ENCODE data around the gene WDR59.
"Not testable (repeated sequence)": the region's sequence is repeated elsewhere in the genome, so short reads cannot be mapped to it uniquely, and the experiment has no call there.

Gene WDR59, protein sequence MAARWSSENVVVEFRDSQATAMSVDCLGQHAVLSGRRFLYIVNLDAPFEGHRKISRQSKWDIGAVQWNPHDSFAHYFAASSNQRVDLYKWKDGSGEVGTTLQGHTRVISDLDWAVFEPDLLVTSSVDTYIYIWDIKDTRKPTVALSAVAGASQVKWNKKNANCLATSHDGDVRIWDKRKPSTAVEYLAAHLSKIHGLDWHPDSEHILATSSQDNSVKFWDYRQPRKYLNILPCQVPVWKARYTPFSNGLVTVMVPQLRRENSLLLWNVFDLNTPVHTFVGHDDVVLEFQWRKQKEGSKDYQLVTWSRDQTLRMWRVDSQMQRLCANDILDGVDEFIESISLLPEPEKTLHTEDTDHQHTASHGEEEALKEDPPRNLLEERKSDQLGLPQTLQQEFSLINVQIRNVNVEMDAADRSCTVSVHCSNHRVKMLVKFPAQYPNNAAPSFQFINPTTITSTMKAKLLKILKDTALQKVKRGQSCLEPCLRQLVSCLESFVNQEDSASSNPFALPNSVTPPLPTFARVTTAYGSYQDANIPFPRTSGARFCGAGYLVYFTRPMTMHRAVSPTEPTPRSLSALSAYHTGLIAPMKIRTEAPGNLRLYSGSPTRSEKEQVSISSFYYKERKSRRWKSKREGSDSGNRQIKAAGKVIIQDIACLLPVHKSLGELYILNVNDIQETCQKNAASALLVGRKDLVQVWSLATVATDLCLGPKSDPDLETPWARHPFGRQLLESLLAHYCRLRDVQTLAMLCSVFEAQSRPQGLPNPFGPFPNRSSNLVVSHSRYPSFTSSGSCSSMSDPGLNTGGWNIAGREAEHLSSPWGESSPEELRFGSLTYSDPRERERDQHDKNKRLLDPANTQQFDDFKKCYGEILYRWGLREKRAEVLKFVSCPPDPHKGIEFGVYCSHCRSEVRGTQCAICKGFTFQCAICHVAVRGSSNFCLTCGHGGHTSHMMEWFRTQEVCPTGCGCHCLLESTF

DNA sequence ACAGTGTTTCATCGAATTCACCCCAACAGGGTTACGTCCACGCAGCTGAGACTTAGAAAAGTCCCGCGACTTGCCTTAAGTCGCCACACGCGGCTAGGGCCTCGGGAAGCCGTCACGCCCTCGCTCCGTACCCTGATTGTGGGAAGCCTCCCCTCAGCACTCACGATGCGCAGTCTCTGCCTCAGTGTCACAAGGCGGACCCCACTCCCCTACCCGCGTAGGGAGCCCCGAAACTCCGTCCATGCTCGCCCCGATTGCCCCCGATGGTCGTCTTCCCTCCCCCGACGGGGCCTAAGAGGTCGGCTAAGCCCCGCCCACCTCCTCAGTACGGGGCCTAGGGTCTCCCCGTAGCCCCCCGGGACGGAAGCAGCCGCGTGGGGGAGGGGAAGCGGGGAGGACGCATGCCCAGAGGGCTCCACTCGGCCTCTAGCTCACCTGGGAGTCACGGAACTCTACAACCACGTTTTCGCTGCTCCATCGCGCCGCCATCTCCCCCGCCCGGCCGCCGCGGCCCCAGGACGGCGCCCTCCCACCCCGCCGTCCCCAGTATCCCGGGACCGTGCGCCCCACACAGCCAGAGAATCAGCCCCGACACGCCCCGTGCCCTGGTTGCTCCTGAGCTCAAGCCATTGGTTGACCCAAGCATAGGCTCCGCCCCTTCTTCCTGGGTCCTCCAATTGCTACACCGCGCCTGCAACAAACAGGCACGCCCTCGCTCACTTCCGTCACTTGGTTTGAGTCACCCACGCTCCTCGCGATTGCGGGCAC is at the start of gene WDR59:
WDR59 (minus strand) TSS at position 595 of the 768 bp plus-strand sequence; CDS start at position 489, 106 bp downstream.
- peak; percentile 100 for DNase-seq (ENCODE audit: low read depth)

DNA sequence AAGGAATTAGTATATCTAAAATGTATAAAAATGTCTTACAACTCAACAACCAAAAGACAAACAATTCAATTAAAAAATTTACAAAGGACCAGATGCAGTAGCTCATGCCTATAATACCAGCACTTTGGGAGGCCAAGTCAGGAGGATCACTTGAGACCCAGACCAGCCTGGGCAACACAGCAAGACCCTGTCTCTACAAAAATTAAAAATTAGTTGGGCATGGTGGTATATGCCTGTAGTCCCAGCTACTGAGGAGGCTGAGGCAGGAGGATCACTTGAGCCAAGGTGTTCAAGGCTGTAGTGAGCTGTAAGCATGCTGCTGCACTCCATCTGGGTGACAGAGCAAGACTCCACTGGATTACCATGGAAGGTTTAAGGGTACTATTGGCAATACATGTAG is 47.7 kb upstream of the WDR59 start:
- DNase-seq (ENCODE audit: low read depth), result no peak

DNA sequence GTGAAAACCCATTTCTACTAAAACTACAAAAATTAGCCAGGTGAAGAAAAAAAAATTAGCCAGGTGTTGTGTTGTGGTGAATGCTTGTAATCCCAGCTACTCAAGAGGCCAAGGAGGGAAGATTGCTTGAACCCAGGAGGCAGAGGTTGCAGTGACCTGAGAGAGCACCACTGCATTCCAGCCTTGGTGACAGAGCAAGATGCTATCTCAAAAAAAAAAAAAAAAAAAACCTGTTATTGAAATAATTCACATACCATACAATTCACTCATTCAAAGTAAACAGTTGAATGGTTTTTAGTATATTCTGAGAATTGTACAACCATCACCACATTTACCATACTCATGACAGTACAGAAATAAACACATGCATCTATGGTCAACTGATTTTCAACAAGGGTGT is 44.9 kb upstream of the WDR59 start:
- DNase-seq (ENCODE audit: low read depth), result peak; percentile 88

DNA sequence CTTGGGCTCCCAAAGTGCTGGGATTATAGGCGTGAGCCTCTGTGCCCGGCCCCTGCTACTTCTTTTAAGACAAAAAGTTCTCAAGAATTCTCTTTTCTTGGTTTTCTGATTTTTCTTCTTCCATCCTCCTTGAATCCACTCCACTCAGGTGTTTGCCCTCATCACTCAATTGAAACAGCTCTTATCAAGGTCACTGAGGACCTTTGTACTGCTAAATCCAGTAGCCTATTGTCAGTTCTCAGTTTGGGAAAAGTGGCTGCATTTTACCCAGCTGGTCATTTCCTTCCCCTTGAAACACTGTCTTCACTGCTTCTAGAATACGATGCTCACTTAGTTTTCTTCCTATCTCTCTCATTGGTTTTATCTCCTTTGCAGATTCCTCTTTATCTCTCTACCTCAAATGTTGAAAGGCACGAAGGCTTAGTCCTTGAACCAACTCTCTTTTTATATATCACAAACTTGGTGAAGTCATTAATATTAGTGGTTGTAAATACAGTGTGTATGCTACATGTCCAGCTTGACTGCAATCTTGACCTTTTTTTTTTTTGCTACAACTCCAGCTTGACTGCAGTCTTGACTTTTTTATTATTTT is 43.7 kb upstream of the WDR59 start:
- DNase-seq (ENCODE audit: low read depth), result no peak

DNA sequence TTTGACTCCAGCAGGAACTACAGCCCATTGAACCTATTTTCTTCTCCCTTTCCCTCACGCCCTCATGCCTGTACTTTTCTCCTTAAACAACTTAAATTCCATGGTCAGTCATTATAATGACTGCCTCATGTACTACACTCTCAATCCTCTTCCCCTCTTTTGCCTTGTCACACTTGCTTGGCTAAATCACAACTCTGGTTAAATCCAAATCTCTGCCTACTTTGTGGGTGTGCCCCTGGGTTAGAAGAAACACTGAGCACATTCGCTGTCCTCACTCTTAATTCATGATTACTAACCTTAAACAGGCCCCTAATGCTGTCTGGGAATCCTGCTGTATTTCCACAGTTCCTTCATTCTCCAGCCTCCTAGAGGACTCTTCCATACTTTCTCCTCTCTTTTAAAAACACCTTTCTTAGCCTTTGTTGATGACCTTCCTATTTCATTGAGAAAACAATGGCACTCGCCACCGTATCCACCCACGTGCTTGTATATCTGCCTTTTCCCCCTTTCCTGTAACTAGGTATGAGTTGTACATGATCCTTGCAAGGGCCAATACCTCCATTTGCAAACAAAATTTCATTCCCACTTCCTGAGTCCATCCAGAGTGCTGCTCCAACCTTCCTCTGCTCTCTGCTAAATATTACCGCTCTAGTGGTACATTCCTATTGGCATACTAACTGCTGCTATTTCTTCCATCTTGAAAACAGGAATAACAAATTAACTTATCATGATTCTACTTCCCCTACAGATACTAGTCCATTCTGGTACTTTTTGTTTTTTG is 42.8 kb upstream of the WDR59 start:
- peak; percentile 22 for DNase-seq (ENCODE audit: low read depth)

DNA sequence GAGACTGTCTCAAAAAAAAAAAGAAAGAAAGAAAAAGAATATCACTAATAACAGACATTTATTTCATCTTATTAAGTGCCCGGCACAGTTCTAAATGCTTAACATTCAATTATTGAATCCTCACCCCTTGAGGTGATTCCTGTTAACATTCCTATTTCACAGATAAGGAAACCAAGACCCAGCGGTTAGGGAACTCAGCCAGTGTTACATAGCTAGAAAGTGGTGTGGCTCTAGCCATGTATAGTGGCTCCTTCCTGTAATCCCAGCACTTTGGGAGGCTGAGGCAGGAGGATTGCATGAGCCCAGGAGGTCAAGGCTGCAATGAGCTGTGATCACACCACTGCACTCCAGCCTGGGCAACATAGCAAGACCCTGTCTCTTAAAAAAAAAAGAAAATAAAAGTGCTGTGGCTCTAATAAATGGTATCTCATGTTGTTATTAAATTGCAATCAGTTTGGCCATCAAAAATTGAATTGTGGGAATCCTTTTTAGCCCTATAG is 42.0 kb upstream of the WDR59 start:
- no peak for DNase-seq (ENCODE audit: low read depth)

DNA sequence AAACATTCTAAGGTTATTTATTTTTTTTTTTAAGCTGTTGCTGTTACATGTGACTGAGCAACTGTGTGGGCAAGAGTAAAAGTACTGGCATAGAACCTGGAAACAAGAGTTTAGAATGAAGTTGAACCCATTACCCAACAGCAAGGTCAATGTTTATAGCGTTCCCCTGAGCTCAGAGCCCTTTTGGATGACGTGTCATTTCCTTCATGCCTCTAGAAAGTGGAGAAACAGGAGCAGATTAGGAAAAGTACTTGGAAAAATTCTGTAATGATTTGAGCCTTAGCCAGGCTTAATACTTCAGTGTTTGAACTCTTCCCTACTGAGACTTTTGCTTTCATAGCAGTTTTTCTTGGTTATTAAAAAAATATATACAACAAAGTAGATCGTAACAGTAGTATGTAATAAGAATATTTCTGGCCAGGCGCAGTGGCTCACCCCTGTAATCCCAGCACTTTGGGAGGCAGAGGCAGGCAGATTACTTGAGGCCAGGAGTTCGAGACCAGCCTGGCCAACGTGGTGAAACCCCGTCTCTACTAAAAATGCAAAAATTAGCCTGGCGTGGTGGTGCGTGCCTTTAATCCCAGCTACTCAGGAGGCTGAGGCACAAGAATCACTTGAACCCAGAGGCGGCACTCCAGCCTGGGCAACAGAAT is 41.4 kb upstream of the WDR59 start:
- peak; percentile 84 for DNase-seq (ENCODE audit: low read depth)

DNA sequence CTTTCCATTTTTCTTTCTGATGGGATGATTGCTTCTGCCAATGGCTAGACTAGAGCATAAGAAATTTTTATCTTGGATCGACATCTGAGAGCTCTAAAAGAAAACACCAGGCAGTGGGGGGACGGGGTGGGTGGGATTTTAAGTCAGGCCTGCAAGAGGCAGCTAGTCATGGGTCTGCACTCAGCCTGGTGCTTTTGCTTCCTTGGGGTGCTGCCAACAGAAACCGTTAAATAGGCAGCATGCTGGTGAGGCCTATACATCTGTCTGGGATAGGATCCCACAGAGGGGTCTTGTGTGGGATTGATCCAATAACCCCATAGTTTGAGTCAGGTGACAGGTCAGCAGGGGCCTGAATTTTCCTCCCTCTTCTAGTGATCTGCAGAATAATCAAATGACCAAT is 40.8 kb upstream of the WDR59 start:
- DNase-seq (ENCODE audit: low read depth), result peak; percentile 43

DNA sequence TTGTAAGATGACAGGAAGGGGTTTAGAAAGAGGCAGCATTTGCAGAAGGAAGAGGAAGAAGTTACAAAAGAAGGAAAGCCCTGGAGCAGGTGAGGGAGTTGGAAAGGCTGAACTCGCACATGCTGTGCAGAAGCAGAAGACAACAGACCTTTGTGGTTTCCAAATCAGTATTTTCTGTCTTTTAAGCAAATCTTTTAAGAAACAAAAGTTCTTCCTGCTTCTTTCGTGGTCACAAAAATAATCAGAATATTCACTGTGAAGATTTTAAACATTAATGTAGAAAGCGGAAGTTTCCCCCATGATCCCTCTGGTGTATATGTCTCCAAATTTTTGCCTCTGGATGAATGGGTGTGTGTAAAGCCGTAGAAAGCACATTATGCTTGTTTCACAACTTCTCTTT is 39.7 kb upstream of the WDR59 start:
- DNase-seq (ENCODE audit: low read depth), result no peak

DNA sequence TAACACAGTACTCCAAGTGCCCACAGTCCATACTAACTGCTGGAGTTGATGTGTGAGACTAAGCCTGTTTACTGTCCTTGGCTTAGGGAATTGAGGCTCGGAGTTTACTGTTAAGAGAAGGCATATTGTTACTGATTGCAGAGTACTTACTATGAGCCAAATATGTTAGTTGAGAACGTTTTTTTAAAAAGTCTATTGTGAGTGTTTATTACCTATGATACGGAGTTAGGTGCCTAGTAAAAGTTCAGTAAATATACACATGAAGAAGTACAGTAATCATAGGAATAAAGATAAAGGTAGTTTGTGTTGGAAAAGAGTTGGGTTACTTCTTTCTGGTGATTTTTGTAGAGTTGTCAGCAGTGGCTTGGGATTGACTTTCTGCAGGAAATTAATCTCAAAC is 39.3 kb upstream of the WDR59 start:
- no peak for DNase-seq (ENCODE audit: low read depth)

DNA sequence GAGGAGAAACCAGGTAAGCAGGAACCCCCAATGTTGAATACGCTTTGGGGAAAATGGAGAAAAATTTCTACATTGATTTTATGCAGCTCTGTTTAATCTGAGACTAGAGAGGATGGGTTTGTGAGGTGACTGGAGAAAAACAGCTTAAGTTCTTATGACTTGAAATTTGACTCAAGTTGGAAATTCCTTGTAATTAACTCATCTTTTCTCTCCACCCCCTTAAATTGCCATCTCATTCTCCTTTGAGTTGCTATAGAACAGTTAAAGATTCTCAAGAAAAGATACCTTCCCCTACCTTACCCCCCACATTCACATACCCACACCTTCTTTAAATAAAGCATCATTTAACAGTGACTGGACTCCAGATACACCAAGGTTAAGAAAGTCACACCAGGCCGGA is 38.1 kb upstream of the WDR59 start:
- peak; percentile 60 for DNase-seq (ENCODE audit: low read depth)

DNA sequence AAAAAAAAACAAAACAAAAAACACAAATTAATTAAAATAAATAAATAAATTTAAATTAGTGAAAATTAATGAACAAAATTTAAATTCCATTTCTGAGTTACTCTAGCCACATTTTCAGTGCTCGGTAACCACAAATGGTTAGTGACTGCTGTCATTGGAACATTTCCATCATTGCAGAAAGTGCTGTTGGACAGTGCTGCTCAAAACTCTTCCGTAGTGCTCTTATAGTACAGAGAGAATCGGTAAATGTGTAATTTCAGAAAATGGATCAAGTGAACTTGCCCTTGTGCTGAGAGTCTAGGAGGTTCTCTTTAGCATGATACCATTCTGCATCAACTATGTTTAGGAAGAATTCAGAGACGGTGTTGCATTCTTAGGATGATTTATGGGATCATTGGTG is 37.6 kb upstream of the WDR59 start:
- DNase-seq (ENCODE audit: low read depth), result no peak

DNA sequence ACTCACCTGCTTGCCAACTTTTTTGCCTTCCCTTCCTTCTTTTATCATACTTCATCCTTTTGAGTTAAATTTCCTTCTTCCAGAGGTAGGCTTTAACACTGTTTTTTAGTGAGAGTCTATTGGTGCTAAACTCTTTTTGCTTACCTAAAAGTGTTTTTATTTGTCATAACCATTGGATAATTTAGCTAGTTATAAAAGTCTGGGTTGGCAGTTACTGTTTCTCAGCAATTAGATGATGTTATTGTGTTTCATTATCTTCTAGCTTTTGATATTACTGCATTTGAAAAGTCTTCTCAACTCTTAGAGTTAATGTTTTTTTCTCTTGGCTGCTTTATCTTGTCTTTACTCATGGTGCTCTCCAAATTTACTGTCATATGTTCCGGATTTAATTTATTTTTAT is 36.5 kb upstream of the WDR59 start:
- no peak for DNase-seq (ENCODE audit: low read depth)

DNA sequence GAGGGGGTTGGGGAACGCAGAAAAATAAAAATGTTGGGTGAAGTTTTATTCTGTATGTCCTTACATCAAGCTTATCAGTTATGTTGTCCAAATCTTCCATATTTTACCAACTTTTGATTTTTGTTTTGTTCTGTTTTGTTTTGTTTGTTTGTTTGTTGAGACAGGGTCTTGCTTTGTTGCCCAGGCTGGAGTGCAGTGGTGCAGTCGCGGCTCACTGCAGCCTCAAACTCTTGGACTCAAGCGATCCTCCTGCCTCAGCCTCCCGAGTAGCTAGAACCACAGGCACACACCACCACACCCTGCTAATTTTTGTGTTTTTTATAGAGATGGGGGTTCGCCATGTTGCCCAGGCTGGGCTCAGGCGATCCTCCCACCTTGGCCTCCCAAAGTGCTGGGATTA is 34.7 kb upstream of the WDR59 start:
- DNase-seq (ENCODE audit: low read depth), result no peak

DNA sequence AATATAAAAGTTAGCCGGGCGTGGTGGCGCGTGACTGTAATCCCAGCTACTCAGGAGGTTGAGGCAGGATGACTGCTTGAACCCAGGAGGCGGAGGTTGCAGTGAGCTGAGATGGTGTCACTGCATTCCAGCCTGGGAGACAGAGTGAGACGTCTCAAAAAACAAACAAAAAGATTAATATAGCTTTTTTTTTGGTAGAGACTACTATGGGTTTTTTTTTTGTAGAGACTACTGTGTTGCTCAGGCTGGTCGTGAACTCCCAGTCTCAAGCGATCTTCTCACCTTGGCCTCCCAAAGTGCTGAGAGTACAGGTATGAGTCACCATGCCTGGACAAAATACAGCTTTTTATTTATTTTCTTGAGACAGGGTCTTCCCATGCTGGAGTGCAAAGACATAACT is 34.1 kb upstream of the WDR59 start:
- peak; percentile 30 for DNase-seq (ENCODE audit: low read depth)

DNA sequence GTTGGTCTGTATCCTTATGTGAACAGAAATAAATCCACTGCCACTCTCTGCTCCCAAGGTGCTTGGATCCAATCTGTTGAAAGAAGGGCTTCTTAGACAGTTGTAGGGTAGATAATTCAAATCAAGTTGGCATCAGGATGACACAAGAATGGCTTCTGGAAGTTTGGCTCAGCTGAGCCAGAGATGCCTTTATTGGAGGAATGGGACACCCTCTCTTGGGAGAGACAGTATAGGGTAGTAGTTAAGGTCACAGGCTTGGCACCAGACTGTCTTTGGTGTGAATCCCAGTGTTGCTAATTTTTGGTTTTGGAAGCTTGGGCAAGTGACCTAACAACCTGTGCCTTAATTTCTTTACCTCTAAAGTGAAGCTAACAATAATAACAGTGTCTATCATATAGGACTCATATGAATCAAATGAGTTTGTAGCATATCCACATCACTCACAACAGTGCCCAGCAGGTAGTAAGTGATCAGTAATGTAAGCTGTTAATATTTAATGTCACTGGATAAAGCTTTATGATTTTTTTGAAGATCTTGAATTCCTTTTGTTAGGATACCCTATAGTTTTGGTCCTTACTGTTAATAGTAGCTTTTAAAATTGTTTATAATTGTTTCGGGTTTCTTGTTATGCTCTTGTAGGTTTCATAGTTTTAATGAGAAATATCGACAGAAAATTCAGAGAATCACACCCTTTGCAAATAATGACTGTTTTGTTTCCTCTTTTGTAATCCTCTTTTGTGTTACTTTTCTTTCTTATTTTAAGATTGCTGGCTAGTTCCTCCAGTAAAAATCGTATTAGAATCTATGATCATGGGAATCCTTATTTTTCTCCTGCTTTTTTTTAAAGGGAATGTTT is 33.0 kb upstream of the WDR59 start:
- no peak for DNase-seq (ENCODE audit: low read depth)

DNA sequence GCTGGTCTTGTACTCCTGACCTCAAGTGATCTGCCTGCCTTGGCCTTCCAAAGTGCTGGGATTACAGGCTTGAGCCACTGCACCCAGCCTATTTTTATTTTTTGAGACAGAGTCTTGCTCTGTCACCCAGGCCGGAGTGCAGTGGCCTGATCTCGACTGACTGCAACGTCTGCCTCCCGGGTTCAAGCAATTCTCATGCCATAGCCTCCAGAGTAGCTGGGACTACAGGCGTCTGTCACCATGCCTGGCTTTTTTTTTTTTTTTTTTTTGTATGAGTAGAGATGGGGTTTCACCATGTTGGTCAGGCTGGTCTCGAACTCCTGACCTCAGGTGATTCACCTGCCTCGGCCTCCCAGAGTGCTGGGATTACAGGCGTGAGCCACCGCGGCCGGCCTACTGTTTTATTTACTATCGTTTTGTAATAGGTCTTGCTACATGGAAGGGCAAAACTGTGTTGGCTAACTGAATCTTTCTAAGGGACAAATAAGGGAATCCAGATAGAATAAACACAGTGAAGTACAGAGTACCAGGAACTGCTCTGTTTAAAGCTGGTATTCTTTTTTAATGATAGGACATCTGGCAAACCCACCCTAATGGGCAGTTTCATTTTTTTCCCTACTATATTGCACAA is 31.6 kb upstream of the WDR59 start:
- not testable (repeated sequence) for DNase-seq (ENCODE audit: low read depth)

DNA sequence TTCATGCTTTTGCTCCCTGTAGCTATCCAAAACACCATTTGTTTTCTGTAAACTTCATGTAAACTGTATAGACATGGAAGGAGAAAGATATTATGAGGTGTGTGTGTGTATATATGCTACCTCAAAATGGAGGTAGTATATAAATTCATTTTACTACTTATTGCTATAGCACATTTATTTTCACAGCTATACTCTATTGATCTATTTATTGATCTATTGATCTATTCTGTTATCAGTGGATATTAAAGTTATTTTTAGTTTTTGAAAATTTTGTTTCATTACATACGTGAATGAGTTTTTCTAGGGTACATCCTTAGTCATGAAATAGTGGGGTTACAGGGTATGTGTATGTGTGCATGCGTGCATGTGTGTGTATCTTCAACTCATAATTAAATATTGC is 29.4 kb upstream of the WDR59 start:
- no peak for DNase-seq (ENCODE audit: low read depth)

DNA sequence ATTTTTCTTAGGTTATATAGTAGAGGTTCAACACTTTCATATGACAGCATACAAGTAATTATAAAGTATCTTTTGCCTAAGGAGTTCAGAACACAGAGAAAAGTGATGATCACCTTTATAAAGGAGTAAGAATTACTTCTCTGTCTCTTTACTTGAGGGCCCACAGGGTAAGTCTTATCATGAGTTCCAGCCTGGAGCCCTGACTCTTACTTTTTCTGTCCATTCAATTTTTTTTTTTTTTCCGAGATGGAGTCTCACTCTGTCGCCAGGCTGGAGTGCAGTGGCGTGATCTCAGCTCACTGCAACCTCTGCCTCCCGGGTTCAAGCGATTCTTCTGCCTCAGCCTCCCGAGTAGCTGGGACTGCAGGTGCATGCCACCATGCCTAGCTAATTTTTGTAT is 28.2 kb upstream of the WDR59 start:
- DNase-seq (ENCODE audit: low read depth), result not testable (repeated sequence)
